ENCODE results near the gene HLA-DQB2. TPM values are rescaled to one million over a fixed set of nuclear protein-coding genes. Genes with fewer than 3 reads are reported as not detected.
A peak's percentile ranks its signal among the peaks of the same experiment; 100 is the strongest.
"Not testable (repeated sequence)": the region's sequence is repeated elsewhere in the genome, so short reads cannot be mapped to it uniquely, and the experiment has no call there.

HLA-DQB2 gene
- 1.9 TPM for polyA plus RNA-seq
- long read RNA-seq, donor 1, result 0 reads
- long read RNA-seq, donor 2, result 0 reads
- long read RNA-seq, donor 3, result 0 reads
- long read RNA-seq, donor 4, result 0 reads
- long read RNA-seq, donor 5, result 0 reads
- long read RNA-seq, donor 6, result 0 reads
- long read RNA-seq, donor 7, result 0 reads
- long read RNA-seq, donor 8, result 0 reads
- long read RNA-seq, donor 9, partial matches to known transcripts, result 0 of 1 reads
- long read RNA-seq, donor 9, other reads (novel, unspliced or antisense), result 0 of 1 reads
- long read RNA-seq, donor 10, result 0 reads
- long read RNA-seq, donor 11, result 0 reads

DNA sequence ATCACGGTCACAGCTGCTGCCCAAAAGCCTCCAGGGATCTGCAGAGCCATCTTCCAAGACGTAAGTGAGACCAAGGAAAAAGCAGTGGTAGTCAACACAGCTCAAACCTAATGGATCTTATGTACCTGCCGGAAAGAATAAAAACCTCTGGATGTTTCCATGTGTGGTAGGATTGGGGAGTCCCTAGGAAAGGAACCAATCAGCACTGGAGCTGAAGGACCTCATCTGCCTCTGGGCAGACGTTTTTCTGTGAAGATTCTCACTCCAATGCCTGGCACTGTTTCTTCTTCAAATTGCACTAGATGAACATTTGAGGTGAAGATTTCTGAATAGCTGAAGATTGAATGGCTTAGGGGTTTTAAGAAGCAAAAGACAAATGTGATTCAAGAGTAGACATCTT lies at the start of gene HLA-DQB2:
TSS of gene HLA-DQB2 (minus strand) at position 112 of the 400 bp plus-strand sequence. CDS start at position 50, 62 bp downstream.
- no peak for DNase-seq
- Histone ChIP-seq H3K27me3 (ENCODE audit: control insufficient read depth, insufficient read depth, low read length) (peaks cover 47% of the 10 kb centered on the region), H3K4me1 (ENCODE audit: control insufficient read depth, insufficient read depth, low read length) (no peaks in the 10 kb centered on the region), H3K4me3 (ENCODE audit: low read length) (no peak within 1 kb of the TSS), H3K9me3 (ENCODE audit: control insufficient read depth, low read depth, low read length) (peaks cover 8% of the 10 kb centered on the region), H3K27ac (ENCODE audit: low read length) (no peak within 1 kb of the TSS), H3K36me3 (ENCODE audit: control insufficient read depth, insufficient read depth, low read length) (no peaks in the 10 kb centered on the region)
- 100% methylated on average over 1 of the region's 4 CpGs for WGBS (ENCODE audit: insufficient coverage, low lambda C conversion rate)

DNA sequence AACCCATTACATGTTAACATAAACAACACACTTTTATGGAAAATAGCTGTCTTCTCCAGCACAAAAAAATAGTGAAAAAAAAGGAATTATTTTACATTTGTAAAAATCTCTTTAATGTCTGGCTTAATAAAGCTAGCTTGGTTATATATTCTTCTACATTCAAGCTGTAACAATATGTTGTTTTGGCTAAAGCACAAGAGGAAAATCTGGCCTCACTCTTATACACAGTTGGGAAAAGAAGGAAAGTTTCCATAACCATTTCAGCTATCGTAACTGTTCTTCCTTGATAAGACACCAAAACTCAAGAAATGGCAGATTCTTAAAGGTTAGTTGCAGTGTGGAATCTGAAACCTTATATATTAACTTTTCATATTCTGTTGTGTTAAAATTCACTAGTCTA lies 45.8 kb upstream of the HLA-DQB2 start:
- H3K27me3 ChIP-seq (ENCODE audit: control insufficient read depth, insufficient read depth, low read length), result peaks cover 18% of the 10 kb centered on the region
- no peaks in the 10 kb centered on the region for H3K9me3 ChIP-seq (ENCODE audit: control insufficient read depth, low read depth, low read length)
- no peak overlapping the region for H3K4me3 ChIP-seq (ENCODE audit: low read length)
- 0% methylated on average over 1 of the region's 1 CpG for whole genome bisulfite sequencing (ENCODE audit: insufficient coverage, low lambda C conversion rate)
- no peak for DNase-seq
- no peak overlapping the region for H3K27ac ChIP-seq (ENCODE audit: low read length)
- H3K36me3 ChIP-seq (ENCODE audit: control insufficient read depth, insufficient read depth, low read length), result no peaks in the 10 kb centered on the region
- H3K4me1 ChIP-seq (ENCODE audit: control insufficient read depth, insufficient read depth, low read length), result no peaks in the 10 kb centered on the region

DNA sequence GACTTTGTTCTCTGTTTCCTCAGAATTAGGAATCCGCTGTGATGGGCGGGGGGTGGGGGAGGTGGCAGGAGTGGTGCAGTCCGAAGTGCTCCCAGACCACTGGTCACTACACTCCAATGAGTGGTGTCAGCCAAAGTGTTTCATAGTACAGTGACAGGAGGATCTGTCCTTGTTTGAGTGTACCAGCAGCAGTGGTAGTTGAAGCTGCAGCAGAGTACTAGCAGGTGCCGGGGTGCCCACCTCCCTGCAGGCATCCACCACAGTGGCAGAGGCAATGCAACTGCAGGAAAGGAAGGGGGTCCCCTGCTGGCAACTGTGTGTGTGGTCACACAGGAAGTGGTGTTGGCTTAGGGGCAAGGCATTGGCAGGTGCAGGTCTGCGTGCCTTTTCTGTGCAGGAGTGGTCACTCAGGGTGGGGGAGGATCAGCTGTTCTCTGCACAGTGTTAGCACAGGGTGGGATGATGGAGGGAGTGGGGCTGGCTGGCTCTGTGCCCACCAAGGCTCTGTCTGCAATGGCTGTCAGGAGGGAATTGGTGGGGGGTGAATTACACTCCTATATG lies 43.8 kb upstream of the HLA-DQB2 start:
- WGBS (ENCODE audit: insufficient coverage, low lambda C conversion rate), result no CpG with 5 or more reads among the region's 5 CpGs
- DNase-seq, result no peak
- no peak overlapping the region for H3K4me3 ChIP-seq (ENCODE audit: low read length)
- no peaks in the 10 kb centered on the region for H3K36me3 ChIP-seq (ENCODE audit: control insufficient read depth, insufficient read depth, low read length)
- H3K27ac ChIP-seq (ENCODE audit: low read length), result no peak overlapping the region
- H3K27me3 ChIP-seq (ENCODE audit: control insufficient read depth, insufficient read depth, low read length), result peaks cover 9% of the 10 kb centered on the region
- H3K4me1 ChIP-seq (ENCODE audit: control insufficient read depth, insufficient read depth, low read length), result no peaks in the 10 kb centered on the region
- H3K9me3 ChIP-seq (ENCODE audit: control insufficient read depth, low read depth, low read length), result no peaks in the 10 kb centered on the region

DNA sequence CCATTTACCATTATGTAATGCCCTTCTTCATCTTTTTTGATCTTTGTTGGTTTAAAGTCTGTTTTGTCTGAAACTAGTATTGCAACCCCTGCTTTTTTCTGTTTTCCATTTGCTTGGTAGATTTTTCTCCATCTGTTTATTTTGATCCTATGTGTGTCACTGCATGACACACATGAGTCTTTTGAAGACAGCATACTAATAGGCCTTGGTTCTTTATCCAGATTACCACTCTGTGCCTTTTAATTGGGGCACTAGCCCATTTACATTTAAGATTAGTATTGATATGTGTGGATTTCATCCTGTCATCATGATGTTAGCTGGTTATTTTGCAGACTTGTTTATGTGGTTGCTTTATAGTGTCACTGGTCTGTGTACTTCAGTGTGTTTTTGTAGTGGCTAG lies 42.1 kb upstream of the HLA-DQB2 start:
- H3K36me3 ChIP-seq (ENCODE audit: control insufficient read depth, insufficient read depth, low read length); DNase-seq; H3K4me3 ChIP-seq (ENCODE audit: low read length); H3K9me3 ChIP-seq (ENCODE audit: control insufficient read depth, low read depth, low read length); H3K4me1 ChIP-seq (ENCODE audit: control insufficient read depth, insufficient read depth, low read length); H3K27ac ChIP-seq (ENCODE audit: low read length): not testable (repeated sequence)
- H3K27me3 ChIP-seq (ENCODE audit: control insufficient read depth, insufficient read depth, low read length), result peaks cover 11% of the 10 kb centered on the region

DNA sequence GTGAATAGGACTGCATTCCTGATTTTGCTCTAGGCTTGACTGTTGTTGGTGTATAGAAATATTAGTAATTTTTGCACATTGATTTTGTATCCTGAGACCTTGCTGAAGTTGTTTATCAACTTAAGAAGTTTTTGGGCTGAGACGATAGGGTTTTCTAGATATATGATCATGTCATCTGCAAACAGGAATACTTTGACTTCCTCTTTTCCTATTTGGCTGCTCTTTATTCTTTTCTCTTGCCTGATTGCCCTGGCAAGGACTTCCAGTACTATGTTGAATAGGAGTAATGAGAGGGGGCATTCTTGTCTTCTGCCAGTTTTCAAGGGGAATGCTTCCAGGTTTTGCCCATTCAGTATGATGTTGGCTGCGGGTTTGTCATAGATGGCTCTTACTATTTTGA lies 40.1 kb upstream of the HLA-DQB2 start:
- H3K9me3 ChIP-seq (ENCODE audit: control insufficient read depth, low read depth, low read length), result no peaks in the 10 kb centered on the region
- no peak overlapping the region for H3K27ac ChIP-seq (ENCODE audit: low read length)
- no peaks in the 10 kb centered on the region for H3K36me3 ChIP-seq (ENCODE audit: control insufficient read depth, insufficient read depth, low read length)
- peaks cover 26% of the 10 kb centered on the region for H3K27me3 ChIP-seq (ENCODE audit: control insufficient read depth, insufficient read depth, low read length)
- no peaks in the 10 kb centered on the region for H3K4me1 ChIP-seq (ENCODE audit: control insufficient read depth, insufficient read depth, low read length)
- no peak for DNase-seq
- H3K4me3 ChIP-seq (ENCODE audit: low read length), result no peak overlapping the region
- 67% methylated on average over 1 of the region's 2 CpGs for WGBS (ENCODE audit: insufficient coverage, low lambda C conversion rate)

DNA sequence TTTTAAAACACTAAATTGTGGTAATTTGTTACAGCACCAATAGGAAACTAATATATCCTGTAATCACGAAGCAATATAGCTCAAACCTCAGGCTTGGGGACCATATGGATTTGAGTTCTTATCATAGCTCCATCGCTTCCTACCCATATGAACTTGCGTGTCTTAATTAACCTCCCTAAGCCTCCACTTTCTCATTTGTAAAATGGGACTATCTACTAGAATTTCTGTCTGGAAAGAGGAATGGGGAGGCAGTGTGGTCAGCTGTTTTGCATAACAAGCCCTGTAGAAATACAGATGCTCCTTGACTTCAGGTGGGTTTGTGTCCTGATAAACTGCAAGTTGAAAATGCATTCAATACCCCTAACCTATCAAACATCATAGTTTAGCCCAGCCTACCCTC lies 36.4 kb upstream of the HLA-DQB2 start:
- no peak overlapping the region for H3K4me3 ChIP-seq (ENCODE audit: low read length)
- WGBS (ENCODE audit: insufficient coverage, low lambda C conversion rate), result no CpG with 5 or more reads among the region's 3 CpGs
- DNase-seq, result no peak
- H3K27me3 ChIP-seq (ENCODE audit: control insufficient read depth, insufficient read depth, low read length), result peaks cover 51% of the 10 kb centered on the region
- no peaks in the 10 kb centered on the region for H3K9me3 ChIP-seq (ENCODE audit: control insufficient read depth, low read depth, low read length)
- peaks cover 2% of the 10 kb centered on the region for H3K4me1 ChIP-seq (ENCODE audit: control insufficient read depth, insufficient read depth, low read length)
- no peaks in the 10 kb centered on the region for H3K36me3 ChIP-seq (ENCODE audit: control insufficient read depth, insufficient read depth, low read length)
- H3K27ac ChIP-seq (ENCODE audit: low read length), result no peak overlapping the region

DNA sequence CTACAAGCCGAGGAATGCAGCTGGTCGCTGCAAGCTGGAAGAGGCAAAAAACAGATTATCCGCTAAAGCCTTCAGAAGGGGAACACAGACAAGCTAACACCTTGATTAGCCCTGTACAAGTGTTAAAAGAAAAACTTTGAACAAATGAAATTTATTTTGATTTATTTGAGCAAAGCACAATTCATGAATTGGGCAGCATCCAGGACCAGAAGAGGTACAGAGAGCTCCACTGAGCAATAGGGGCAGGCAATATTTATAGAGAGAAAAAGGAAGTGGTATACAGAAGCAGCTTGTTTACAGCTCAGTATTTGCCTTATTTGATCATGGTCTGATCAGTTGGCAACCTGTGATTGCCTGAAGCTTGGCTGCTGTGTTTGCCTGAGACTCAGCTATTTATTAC lies 35.8 kb upstream of the HLA-DQB2 start:
- Histone ChIP-seq H3K27ac (ENCODE audit: low read length) (no peak overlapping the region), H3K4me1 (ENCODE audit: control insufficient read depth, insufficient read depth, low read length) (peaks cover 2% of the 10 kb centered on the region), H3K4me3 (ENCODE audit: low read length) (no peak overlapping the region), H3K36me3 (ENCODE audit: control insufficient read depth, insufficient read depth, low read length) (no peaks in the 10 kb centered on the region), H3K27me3 (ENCODE audit: control insufficient read depth, insufficient read depth, low read length) (peaks cover 56% of the 10 kb centered on the region), H3K9me3 (ENCODE audit: control insufficient read depth, low read depth, low read length) (no peaks in the 10 kb centered on the region)
- DNase-seq, result no peak
- 90% methylated on average over 2 of the region's 3 CpGs for WGBS (ENCODE audit: insufficient coverage, low lambda C conversion rate)

DNA sequence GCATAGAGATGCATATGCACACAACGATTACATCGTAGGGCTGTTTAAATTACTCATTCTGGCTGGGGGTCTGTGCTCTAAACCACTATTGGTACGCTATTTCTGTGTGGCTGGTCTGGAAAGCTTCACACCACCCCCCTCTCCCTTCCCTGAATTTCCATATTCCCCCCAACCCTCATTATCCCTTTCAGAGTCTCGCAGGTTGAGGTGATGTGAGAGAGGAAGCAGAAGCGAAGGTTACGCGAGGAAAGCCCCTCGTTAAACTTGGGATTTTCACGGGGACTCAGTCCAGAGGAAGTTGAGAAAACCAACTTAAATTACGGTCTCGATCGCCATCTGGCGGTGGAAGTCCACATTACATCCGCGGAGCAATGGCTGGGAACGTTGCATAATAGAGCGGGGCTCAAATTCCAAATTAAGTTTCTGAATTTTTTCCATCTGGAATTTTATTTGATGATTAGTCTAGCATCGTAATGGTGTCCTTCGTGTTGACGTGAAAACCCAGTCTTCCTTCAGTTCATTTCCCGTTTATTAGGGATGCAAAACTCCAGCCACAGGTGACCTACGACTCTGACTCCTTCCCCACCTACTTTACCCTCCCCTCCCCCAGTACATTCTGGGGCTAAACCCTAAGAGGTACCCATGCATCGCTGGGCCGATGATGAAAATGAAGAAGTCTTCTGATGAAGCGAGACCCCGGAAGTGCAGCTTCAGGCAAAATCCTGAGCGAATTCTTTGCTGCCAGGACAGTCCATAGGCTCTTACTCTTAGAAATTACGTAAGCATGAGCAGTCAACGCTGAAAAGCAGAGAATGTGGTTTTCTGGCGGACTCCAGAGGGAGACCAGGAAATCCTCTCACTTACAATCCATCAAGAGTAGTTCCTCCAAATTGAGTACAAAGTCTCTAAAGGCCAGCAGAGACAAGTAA lies 33.8 kb upstream of the HLA-DQB2 start:
- Histone ChIP-seq H3K4me3 (ENCODE audit: low read length) (no peak overlapping the region), H3K27me3 (ENCODE audit: control insufficient read depth, insufficient read depth, low read length) (peaks cover 64% of the 10 kb centered on the region)

DNA sequence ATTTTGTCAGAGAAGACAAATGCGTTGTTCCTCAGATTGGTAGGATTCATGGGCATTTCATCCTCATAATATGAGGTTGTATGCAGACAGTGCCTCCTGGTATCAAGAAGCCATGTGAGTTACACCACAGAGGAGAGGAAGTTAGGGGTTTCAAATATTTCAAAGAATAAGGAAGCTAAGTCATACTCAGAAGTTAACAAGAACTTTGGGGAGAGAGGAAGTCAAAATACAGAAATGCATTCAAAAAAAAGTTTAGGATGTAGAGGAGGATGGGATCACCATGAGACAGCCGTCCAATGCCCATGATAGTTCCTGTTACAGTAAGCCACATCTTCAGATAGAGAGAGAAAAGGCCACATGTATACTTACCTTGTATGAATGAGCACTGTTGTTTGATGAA lies 31.2 kb upstream of the HLA-DQB2 start:
- no peak overlapping the region for H3K27ac ChIP-seq (ENCODE audit: low read length)
- no peak overlapping the region for H3K4me3 ChIP-seq (ENCODE audit: low read length)
- no peaks in the 10 kb centered on the region for H3K9me3 ChIP-seq (ENCODE audit: control insufficient read depth, low read depth, low read length)
- WGBS (ENCODE audit: insufficient coverage, low lambda C conversion rate), result no CpG with 5 or more reads among the region's 2 CpGs
- no peak for DNase-seq
- no peaks in the 10 kb centered on the region for H3K36me3 ChIP-seq (ENCODE audit: control insufficient read depth, insufficient read depth, low read length)
- peaks cover 69% of the 10 kb centered on the region for H3K27me3 ChIP-seq (ENCODE audit: control insufficient read depth, insufficient read depth, low read length)
- H3K4me1 ChIP-seq (ENCODE audit: control insufficient read depth, insufficient read depth, low read length), result peaks cover 2% of the 10 kb centered on the region

More for the DNA sequence above, 33.8 kb upstream of the HLA-DQB2 start:
- Histone ChIP-seq H3K27ac (ENCODE audit: low read length) (no peak overlapping the region), H3K9me3 (ENCODE audit: control insufficient read depth, low read depth, low read length) (no peaks in the 10 kb centered on the region), H3K36me3 (ENCODE audit: control insufficient read depth, insufficient read depth, low read length) (no peaks in the 10 kb centered on the region), H3K4me1 (ENCODE audit: control insufficient read depth, insufficient read depth, low read length) (peaks cover 2% of the 10 kb centered on the region)
- 59% methylated on average over 3 of the region's 30 CpGs for WGBS (ENCODE audit: insufficient coverage, low lambda C conversion rate)
- peak; percentile 43 for DNase-seq

DNA sequence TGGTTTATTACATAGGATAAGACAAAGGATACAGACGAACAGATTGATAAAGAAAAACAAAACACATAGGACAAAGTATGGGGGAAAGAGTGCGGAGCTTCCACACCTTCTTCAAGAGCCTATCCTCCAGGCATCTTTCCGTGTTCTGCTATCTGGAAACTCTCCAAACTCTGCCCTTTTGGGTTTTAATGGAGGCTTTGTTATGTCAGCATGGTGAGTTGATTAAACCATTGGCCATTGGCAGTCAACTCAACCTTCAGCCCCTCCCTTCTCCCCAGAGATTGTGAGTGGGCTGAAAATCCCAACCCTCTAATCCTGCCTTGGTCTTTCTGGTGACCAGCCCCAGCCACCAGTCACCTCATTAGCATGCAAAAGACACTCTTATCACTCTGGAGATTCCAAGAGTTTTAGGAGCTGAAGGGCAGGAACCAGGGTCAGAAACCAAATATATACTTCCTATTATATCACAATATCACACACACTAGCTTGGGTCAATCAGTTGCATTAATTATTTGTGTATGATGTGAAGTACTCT lies 29.6 kb upstream of the HLA-DQB2 start:
- no peak for DNase-seq
- Histone ChIP-seq H3K4me3 (ENCODE audit: low read length) (no peak overlapping the region), H3K27me3 (ENCODE audit: control insufficient read depth, insufficient read depth, low read length) (peaks cover 56% of the 10 kb centered on the region), H3K9me3 (ENCODE audit: control insufficient read depth, low read depth, low read length) (no peaks in the 10 kb centered on the region), H3K4me1 (ENCODE audit: control insufficient read depth, insufficient read depth, low read length) (peaks cover 2% of the 10 kb centered on the region), H3K36me3 (ENCODE audit: control insufficient read depth, insufficient read depth, low read length) (no peaks in the 10 kb centered on the region), H3K27ac (ENCODE audit: low read length) (no peak overlapping the region)
- WGBS (ENCODE audit: insufficient coverage, low lambda C conversion rate), result no CpG with 5 or more reads among the region's 3 CpGs
